ENCODE results near the gene ALG3.

DNA sequence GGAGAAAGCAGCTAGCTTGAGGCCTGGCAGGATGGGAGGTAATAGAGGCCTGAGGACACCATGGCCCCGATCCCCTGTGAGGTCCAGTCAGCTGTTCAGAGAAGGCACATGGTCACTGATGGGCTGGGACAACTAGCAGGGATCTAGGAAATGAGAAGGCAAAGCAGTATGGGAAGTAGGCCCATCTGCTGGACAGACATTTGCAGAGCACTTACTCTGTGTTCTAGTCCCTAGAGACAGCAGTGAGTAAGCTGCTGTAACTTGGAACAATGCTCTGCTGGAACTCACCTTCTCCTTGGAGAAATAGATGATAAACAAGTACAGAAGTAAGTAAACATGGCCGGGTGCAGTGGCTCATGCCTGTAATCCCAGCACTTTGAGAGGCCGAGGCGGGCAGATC is 34.2 kb upstream of the ALG3 start:
- TF ChIP-seq, protein P1, sequence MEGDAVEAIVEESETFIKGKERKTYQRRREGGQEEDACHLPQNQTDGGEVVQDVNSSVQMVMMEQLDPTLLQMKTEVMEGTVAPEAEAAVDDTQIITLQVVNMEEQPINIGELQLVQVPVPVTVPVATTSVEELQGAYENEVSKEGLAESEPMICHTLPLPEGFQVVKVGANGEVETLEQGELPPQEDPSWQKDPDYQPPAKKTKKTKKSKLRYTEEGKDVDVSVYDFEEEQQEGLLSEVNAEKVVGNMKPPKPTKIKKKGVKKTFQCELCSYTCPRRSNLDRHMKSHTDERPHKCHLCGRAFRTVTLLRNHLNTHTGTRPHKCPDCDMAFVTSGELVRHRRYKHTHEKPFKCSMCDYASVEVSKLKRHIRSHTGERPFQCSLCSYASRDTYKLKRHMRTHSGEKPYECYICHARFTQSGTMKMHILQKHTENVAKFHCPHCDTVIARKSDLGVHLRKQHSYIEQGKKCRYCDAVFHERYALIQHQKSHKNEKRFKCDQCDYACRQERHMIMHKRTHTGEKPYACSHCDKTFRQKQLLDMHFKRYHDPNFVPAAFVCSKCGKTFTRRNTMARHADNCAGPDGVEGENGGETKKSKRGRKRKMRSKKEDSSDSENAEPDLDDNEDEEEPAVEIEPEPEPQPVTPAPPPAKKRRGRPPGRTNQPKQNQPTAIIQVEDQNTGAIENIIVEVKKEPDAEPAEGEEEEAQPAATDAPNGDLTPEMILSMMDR (IDR thresholded peaks at IDR 0.05), result no peak
- no peak for TF ChIP-seq EZH2 (IDR thresholded peaks at IDR 0.05)
